GM21526 (cell line): Measurements from ENCODE around the gene KLHDC7B.

Source experiments
- ATAC-seq: cut with Tn5 transposase; IDR thresholded peaks from one replicate; pipeline ENCODE4 v1.9.1; 2021; ENCODE audit warnings: moderate library complexity; ENCODE audit not compliant: unreplicated experiment, low FRiP score

KLHDC7B gene

GRCh38 chr22:50583294-50583861 lies 37.7 kb downstream of the KLHDC7B start:
- peak; percentile 15 for ATAC-seq

GRCh38 chr22:50584106-50585096 lies 38.7 kb downstream of the KLHDC7B start:
- no peak for ATAC-seq

- ATAC-seq, result no peak
Measured at GRCh38 chr22:50585238-50585637, 39.5 kb downstream of the KLHDC7B start.

GRCh38 chr22:50585781-50586180 lies 40.1 kb downstream of the KLHDC7B start:
- no peak for ATAC-seq

- no peak for ATAC-seq
Measured at GRCh38 chr22:50586416-50586815, 40.7 kb downstream of the KLHDC7B start.

GRCh38 chr22:50587407-50587806 lies 41.7 kb downstream of the KLHDC7B start:
- ATAC-seq, result no peak

GRCh38 chr22:50595189-50595588 lies 49.5 kb downstream of the KLHDC7B start:
- no peak for ATAC-seq

GRCh38 chr22:50597097-50597496 lies 51.4 kb downstream of the KLHDC7B start:
- ATAC-seq, result no peak

- no peak for ATAC-seq
Measured at GRCh38 chr22:50599816-50600455, 54.2 kb downstream of the KLHDC7B start.

GRCh38 chr22:50600538-50600937 lies 54.8 kb downstream of the KLHDC7B start, which contains the start of gene MAPK8IP2:
TSS of gene MAPK8IP2 (plus strand) at chr22:50600793. CDS start at chr22:50600819, 26 bp downstream.
- ATAC-seq, result no peak
